GM21576 (cell line): ENCODE data around the gene SPINDOC.
"Not testable (repeated sequence)": the region's sequence is repeated elsewhere in the genome, so short reads cannot be mapped to it uniquely, and the experiment has no call there.

Experiments
- ATAC-seq: cut with Tn5 transposase; IDR thresholded peaks from one replicate; pipeline ENCODE4 v1.9.1; 2021; ENCODE audit warnings: mild to moderate bottlenecking, moderate library complexity; ENCODE audit not compliant: unreplicated experiment

The SPINDOC gene

DNA sequence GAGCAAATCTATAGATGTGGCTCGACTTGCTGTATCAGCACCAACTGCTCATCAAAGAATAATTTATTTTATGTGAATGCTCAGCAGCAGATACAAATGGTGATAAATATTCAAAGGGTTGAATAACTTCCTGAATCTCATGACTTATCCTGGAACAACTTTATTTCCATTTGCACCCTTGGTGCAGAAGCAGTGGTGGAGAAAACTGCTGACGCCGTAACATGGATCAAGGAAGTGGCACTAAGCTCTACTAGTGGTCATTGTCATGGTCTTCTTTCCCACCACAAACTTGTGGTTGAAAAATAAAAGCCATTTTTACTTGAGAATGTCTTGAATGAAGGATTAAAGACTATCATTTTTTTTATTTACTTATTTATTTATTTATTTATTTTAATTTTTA lies 40.2 kb downstream of the SPINDOC start:
- no peak for ATAC-seq

DNA sequence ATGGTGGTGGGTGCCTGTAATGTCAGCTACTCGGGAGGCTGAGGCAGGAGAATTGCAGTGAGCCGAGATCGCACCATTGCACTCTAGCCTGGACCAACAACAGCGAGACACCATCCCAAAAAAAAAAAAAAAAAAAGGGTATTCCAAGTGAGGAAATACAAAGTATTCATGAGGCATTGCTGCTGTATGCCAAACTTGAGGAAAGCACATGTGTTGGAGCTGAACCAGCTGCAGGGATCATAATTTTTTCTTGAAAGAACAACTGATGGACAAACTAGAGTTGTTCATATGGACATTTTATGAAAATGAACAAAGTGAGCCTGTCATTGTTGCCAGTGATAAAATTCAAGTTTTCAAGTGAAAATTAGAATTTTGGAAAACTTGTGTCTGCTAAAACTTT lies 41.4 kb downstream of the SPINDOC start:
- no peak for ATAC-seq

DNA sequence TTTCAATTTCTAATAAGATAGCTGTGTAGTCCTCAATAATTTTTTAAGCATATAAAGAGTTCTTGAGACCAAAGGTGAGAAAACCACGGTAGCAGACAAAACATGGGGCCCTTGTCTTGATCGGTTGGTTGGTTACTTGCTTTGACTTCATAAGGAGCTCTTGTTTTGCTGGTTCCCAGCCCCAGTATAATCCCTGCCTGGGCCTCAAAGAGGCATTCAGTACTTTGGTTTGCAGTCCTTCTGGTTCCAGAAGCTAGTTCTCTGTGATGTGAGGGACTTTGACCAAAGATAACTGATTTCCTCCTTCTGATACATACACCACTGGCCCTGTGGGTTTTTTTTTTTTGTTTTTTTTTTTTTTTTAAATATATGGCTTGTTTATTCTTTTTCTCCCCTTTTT lies 42.7 kb downstream of the SPINDOC start:
- no peak for ATAC-seq

DNA sequence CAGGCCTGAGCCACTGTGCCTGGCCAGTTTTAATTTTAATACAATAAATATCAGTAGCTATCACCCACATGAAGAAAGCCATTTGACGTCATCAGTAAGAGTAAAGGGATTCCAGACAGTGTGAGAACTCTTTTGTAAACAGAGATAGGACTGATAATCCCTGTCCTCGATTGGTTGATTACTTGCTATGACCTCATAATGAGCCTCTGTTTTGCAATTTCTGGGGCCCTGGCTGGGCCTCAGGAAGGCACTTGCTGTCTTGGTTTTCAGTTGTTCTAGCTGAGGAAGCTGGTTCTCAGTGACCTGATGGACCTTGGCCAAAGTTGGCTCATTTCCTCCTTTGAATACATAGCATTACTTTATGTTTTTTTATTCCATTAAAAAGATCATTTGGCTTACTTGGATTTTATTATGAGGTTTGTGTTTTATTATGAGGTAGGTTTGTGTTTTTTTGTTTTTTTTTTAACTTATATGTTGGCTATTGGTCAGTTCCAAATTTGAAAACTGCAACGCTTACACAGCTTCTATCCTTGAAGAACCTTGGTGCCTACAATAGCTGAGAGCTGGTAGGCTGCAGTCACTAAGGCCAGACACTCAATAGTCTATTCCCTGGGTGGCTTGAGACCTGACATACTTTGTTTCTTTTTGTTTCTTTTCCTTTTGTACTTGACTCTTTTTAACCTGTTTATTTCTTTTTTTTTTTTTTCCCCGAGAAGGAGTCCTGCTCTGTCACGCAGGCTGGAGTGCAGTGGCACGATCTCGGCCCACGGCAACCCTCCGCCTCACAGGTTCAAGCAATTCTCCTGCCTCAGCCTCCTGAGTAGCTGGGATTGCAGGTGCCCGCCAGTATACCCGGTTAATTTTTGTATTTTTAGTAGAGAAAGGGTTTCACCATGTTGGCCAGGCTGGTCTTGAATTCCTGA lies 45.6 kb downstream of the SPINDOC start:
- no peak for ATAC-seq

DNA sequence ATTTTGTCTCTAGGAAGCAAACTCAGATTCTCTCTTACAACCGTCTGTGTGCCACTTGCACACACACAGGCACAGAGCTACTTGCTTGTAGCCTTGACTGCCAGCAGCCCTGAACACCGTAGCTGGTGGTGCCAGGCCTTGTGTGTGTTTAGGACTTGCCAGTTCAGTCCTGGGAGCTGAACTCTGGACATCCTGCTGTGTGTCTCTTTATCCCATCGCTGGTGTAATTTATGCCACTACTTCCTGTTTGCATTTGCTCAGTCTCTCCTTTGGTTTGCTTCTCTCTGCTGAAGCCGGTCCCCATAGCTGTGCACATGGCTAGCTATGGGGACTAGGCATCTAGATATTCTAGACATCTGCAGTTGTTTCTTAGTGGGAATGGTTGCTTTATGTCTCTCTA lies 49.7 kb downstream of the SPINDOC start:
- ATAC-seq: no peak

DNA sequence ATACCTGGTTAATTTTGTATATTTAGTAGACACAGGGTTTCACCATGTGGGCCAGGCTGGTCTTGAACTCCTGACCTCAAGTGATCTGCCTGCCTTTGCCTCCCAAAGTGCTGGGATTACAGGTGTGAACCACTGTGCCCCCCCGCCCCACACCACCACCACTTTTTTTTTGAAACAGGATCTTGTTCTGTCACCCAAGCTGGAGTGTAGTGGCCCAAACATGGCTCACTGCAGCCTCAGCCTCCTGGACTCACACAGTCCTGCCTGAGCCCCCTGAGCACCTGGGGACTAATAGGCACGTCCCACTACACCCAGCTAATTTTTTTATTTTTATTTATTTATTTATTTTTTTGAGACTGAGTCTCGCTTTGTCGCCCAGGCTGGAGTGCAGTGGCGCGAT lies 50.4 kb downstream of the SPINDOC start:
- not testable (repeated sequence) for ATAC-seq

DNA sequence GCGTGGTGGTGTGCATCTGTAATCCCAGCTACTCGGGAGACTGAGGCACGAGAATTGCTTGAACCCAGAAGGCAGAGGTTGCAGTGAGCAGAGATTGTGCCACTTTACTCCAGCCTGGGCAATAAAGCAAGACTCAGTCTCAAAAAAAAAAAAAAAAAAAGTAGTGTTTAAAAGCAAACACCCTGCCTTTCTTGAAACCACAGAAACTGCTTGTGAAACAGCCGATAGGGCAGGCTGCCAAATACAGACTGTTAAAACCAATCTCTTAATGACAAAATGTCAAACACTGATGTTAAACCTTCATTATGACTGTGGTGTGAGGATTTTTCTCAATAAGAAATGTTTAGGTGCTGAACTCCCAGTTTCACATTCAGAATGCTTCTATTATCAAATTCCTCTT lies 53.0 kb downstream of the SPINDOC start:
- peak; percentile 57 for ATAC-seq

DNA sequence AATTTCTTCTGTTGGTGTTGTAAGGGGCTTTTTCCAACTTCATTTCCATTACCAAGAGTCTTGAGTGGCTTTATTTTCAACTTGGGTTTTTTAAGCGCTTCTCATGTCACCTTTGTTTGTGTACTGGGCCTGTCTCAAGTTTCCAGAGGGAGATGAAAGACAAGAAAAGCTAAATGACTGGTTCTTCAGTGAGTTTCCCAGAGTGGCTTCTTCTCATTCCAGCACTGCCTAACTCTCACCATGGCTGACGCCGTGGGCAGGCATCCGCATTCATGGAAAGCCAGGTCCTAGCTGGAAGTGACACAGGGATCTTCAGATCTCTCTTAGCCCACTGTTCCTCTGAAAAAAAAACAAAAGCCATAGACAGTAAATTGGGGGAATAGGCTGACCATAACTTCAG lies 54.3 kb downstream of the SPINDOC start:
- ATAC-seq: no peak

DNA sequence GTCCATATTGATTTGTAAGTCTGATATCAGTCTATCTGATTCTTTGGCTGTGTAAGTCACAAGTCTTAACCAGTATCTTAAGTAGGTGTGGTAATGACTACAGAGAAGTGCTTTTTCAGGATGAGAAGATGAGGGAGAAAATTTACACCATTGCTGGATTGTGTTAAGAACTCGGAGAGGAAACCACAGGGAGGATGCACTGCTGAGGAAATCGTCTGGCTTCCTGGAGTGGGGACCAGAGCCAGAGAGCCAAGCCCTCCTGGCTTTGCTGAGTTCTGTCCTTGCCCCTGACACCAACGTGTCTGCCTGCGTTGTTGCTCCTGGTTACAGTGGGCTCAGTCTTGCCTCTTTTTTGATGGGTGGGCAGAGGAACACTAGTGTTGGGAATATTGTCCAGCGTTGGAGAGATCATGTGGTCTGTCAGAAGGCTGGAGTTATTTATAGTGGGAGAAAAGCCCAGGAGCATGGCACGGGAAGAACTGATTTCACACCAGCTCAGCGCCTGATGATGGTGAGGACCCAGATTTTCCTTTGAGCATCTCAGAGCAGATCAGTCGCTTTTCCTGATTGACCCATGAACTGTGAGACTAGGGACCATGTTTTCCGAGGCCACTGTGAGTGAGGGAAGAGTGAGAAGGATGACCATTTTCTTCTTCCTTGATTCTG lies 55.3 kb downstream of the SPINDOC start:
- ATAC-seq: no peak

DNA sequence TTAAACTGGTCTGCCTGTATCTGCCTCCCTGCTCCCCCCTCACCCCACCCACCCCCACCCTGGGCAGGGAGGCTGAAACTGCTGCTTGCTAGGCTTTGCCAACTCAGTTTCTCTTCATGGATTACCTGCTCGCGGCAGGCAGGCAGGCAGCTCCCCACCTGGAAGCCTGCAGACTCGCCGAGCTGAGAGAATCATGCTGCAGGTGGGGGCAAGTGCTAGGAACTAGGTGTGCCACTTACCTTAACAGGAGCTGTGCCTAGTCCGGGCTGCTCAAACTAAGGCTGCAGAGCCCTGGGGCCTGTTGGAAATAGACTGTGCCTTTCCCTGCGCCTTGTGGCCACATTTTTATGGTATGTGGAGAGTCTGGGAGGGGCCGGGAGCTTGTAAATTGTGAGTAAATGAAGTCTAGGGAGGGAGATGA lies 55.9 kb downstream of the SPINDOC start:
- no peak for ATAC-seq

DNA sequence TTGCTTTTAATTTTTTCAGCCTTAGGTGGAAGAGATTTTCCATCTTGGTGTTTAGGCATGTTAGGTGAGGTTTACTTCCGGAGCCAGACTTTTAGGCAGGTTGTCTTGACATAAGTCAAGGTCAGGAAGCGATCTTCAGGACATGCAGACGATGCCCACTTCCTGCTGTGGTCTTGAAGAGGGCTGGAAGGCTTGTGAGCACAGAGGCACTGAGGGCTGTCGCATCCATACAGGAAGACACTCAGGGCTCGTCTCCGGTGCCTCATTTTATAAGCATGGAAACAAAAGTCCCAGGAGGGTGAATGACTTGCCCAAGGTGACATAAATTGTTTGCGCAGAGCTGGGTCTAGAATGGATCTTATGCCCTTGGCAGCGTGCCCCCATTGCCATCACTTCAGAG lies 56.4 kb downstream of the SPINDOC start:
- no peak for ATAC-seq

DNA sequence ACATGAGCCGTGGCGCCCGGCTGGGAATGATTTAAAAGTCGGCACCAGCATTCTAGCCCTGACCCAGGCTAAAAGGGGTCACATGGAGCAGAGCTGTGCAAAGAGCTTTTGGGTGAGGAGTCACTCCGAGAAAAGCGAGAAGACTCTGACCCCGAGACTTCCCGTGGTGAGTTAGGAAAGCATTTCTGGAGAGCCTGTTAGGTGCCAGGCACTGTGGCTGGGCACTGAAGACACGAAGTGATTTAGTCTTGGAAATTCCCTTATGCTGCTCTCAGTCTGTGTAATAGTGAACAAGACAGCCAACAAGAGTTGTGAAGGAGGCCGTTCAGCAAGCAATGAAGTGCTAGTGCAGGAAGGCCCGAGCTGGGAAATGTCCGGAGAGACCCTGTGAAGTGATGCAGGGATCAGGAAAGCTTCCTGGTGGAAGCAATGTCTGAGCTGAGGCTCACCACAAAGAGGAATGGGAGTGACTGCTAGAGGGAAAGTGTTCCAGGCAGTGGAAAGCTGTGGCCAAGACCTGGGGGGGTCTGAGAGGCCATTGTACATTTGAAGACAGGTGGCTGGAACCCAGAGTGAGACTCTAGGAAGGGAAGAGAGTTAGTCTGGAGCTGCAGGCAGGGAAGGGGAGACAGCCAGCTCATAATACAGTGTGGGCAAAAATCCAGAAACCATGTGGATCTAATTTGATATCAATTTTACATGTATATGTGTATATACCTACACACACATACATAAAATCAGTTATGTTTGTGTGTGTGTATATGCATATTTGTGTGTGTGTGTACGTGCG lies 57.3 kb downstream of the SPINDOC start:
- ATAC-seq: no peak

DNA sequence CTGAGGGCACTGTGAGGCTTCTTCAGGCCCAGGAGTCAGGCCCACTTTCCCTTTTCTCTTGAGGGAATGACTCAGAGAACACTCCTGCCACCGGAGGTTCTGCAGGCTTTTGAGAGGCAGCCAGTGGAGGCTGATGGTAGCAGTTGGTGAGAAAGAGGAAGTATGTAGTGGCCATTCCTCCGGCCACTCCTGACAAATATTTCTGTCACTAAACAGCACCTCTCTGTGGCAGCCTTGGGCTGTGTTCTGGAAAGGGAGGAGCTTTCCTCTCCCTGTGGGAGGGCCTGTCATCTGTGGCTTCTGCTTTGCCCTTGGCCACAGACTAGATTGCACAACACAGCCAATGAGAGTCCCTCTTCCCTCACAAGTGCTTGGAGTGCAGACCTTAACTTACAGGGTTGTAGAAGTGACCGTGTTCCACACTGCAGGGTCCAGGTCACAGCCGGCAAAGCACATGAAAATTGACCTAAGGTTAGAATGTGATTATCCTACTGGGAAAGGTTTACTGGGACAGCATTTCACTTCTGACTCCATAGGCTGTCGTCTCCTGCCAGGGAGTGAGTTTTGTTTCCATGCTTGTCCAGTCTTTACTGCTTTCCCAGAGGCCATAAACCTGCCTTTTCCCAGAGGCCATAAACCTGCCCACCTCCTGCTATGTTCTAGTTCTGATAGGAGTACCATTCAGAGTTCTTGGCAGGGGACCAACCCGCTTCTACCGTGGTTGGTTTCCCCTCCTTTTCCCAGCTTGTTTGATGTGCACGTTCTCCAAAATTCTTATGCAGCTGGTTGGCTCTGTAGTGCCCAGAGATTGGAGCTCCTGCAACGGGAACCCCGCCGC lies 58.9 kb downstream of the SPINDOC start:
- peak; percentile 83 for ATAC-seq

DNA sequence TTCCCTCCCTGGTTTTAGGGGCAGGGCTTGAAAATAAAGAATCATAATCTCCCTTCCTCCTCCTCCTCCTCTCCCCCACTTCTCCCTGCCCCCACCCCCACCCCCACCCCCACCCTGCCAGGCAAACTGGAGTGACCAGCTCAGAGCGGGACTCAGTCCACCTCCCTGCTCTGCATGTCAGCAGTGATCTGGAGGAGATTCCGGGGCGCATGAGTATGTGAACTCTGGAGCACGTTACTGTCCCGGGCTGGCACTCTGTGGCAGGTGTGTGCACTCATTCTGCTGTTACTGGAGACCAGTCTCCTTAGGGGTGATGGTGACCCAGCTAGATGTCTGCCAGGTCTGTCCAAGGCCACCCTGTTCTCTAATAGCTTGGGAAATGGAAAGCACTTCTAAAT lies 59.5 kb downstream of the SPINDOC start:
- no peak for ATAC-seq

DNA sequence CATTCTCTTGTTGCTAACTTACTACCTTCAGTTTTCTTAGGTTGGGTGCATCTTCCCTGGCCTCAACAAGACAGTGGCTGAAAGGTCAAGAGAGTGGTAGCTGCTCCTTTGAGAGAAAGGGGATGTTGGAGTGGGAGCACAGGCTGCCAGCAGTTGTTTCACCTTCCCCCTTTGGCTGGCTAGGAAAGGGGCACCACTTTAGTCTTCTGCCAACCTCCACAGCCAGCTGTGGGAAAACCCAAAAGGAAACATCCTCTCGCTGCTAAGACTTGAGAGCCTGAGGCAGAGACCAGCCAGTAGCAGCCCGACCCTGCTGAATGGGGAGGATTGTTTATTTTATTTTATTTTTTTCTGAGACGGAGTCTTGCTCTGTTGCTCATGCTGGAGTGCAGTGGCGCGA lies 60.1 kb downstream of the SPINDOC start:
- no peak for ATAC-seq

DNA sequence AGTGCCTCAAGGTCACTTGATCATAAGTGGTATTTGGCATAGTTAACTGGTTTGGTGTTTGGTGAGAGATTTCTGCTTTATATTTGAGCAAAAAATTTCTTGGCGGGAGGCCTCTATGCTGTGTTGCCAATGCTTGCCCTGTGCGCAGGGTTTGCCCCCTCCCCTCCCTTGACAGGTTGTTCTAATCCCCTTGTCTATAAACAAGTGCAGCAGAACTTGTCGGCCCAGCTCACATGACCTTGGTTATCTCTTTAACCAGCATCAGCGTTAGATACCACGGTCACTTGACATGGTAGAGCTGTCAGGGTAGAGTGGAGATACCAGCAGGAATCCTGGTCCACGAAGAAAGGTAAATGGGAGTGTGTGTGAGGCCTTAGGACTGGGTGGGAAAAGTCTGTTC lies 61.3 kb downstream of the SPINDOC start:
- ATAC-seq: no peak

DNA sequence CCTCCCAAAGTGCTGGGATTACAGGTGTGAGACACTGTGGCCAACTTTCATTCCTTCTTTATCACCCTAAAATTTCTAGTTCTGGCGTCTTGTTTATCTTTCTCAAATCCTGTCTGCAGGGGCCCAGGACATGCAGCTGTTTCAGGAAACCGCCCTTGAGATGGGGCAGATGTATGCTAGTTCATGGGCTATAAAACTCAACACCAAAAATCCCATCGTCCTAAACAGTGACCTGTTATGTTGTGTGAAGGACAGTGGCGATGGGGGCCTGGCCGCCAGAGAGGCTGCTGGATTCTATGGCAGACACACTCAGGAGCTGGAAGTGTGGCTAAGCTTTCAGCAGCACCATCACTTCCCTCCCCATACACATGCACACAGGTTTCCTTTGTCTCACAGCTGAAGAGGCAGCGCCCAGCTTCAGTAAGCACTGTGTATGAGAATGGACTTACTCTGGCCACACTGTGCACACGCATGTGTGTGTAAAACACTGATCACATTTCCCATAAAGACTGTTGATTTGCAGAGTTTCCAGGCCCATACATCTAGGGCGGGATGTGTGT lies 62.3 kb downstream of the SPINDOC start:
- ATAC-seq: no peak

DNA sequence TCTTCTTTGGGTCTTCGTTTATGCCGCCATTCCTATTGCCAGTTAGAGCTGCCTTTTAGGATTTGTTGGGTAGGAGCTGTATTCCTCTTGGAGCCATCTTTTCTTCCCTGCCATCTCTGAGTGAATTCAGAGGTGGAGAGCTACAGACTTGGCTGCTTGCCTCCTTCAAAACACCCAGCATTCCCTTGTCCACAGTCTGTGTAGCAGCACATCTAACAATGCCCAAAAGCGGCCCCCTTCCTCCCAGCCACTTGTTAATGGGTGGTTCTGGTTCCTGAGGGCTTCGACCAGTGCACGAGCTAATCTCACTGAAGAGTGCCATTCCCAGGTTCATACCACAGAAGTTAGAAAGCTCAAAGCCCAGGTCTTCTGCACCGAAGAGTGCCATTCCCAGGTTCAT lies 63.4 kb downstream of the SPINDOC start:
- ATAC-seq: no peak
